ENCODE data around the gene TOMM7.
"Not testable (repeated sequence)": the region's sequence is repeated elsewhere in the genome, so short reads cannot be mapped to it uniquely, and the experiment has no call there.

The TOMM7 gene

GRCh38 chr7:22853138-22853537 lies 30.5 kb upstream of the TOMM7 start:
- no peak for DNase-seq

GRCh38 chr7:22851145-22851544 lies 28.5 kb upstream of the TOMM7 start:
- DNase-seq, result no peak

- not testable (repeated sequence) for DNase-seq
These were observed 27.7 kb upstream of the TOMM7 start for GRCh38 chr7:22850394-22850793.

- no peak for DNase-seq
These were observed 27.0 kb upstream of the TOMM7 start for GRCh38 chr7:22849662-22850061.

GRCh38 chr7:22849172-22849571 lies 26.5 kb upstream of the TOMM7 start:
- peak in 1 of 3 experiments; percentile 38 for DNase-seq

- DNase-seq, result no peak
These were observed 24.3 kb upstream of the TOMM7 start for GRCh38 chr7:22846961-22847360.

- no peak for DNase-seq
These were observed 22.7 kb upstream of the TOMM7 start for GRCh38 chr7:22845221-22845834.

- no peak for DNase-seq
These were observed 21.1 kb upstream of the TOMM7 start for GRCh38 chr7:22843681-22844309.

GRCh38 chr7:22842973-22843372 lies 20.3 kb upstream of the TOMM7 start:
- peak in 1 of 3 experiments; percentile 14 for DNase-seq

GRCh38 chr7:22842383-22842941 lies 19.8 kb upstream of the TOMM7 start:
- DNase-seq, result no peak

- DNase-seq, result no peak
These were observed 19.3 kb upstream of the TOMM7 start for GRCh38 chr7:22841954-22842353.

GRCh38 chr7:22837308-22837707 lies 14.7 kb upstream of the TOMM7 start:
- DNase-seq, result no peak

- DNase-seq, result not testable (repeated sequence)
These were observed 13.9 kb upstream of the TOMM7 start for GRCh38 chr7:22836506-22836905.

- DNase-seq, result no peak
These were observed 11.3 kb upstream of the TOMM7 start for GRCh38 chr7:22833957-22834356.

GRCh38 chr7:22833113-22833855 lies 10.6 kb upstream of the TOMM7 start:
- DNase-seq, result no peak

- DNase-seq, result no peak
These were observed 9.8 kb upstream of the TOMM7 start for GRCh38 chr7:22832401-22832800.

- no peak for DNase-seq
These were observed 9.1 kb upstream of the TOMM7 start for GRCh38 chr7:22831602-22832305.

- DNase-seq, result no peak
These were observed 4.9 kb upstream of the TOMM7 start for GRCh38 chr7:22827563-22827962.

GRCh38 chr7:22826593-22826992 lies 3.9 kb upstream of the TOMM7 start:
- peak in 1 of 3 experiments; percentile 10 for DNase-seq

- no peak for DNase-seq
These were observed 2.1 kb upstream of the TOMM7 start for GRCh38 chr7:22824760-22825159.

- no peak for DNase-seq
These were observed 471 bp upstream of the TOMM7 start for GRCh38 chr7:22823142-22823497.

GRCh38 chr7:22821702-22822485 lies 755 bp downstream of the TOMM7 start:
- DNase-seq, result peak in 1 of 3 experiments; percentile 52
